ENCODE results near the gene HGS. TPM values are rescaled to one million over a fixed set of nuclear protein-coding genes. Genes with fewer than 3 reads are reported as not detected.
"Not testable (repeated sequence)": the region's sequence is repeated elsewhere in the genome, so short reads cannot be mapped to it uniquely, and the experiment has no call there.

HGS gene
- total and polyA plus RNA-seq, 8 donors, result 39.3 to 174 (median 45.2) TPM

DNA sequence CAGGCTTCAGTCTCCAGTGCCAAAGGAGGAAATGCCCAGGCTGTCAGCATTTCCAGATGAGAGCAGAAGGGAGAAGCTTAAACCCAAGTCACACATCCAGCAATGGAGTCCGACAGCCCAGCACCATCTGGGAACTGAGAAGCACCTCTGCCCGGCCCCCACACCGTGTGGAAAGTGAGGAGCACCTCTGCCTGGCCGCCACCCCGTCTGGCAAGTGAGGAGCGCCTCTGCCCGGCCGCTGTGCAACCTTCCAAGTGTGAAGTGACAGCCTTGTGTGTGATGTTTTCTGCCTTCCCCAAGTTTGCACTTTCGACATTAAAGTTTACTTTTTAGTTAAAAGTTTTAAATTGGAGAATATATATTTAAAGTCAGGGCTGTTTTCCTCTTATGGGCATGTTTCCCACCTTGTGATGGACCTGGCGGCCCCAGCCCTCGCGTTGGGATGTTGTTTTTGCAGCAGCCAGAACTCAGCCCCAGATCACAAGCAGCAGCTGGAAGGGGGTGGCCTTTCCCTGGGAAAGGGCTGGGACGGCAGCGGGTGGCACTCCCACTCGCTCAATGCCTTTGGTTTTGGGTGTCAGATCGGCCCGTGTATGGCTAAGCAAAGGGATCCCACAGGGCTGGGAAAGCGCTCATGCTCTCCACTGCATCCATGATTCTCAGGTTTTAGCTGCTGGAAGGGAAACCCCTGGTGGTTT, 10.1 kb upstream of the HGS start:
- Histone ChIP-seq H3K4me1 (no peaks in the 10 kb centered on the region), H3K27me3 (no peaks in the 10 kb centered on the region), H3K27ac (no peak overlapping the region), H3K4me3 (no peak overlapping the region), H3K36me3 (peaks cover 0 to 16% (median 12%) of the 10 kb centered on the region in 3 donors), H3K9me3 (no peaks in the 10 kb centered on the region)
- DNase-seq, result no peak
- no peak for ATAC-seq
- no peak for FAIRE-seq
- intact Hi-C loops (cut with DNase I), result no loop called here
- WGBS, 2 donors, result 81% methylated on average over 18 of the region's 18 CpGs
- TF ChIP-seq, protein P1, sequence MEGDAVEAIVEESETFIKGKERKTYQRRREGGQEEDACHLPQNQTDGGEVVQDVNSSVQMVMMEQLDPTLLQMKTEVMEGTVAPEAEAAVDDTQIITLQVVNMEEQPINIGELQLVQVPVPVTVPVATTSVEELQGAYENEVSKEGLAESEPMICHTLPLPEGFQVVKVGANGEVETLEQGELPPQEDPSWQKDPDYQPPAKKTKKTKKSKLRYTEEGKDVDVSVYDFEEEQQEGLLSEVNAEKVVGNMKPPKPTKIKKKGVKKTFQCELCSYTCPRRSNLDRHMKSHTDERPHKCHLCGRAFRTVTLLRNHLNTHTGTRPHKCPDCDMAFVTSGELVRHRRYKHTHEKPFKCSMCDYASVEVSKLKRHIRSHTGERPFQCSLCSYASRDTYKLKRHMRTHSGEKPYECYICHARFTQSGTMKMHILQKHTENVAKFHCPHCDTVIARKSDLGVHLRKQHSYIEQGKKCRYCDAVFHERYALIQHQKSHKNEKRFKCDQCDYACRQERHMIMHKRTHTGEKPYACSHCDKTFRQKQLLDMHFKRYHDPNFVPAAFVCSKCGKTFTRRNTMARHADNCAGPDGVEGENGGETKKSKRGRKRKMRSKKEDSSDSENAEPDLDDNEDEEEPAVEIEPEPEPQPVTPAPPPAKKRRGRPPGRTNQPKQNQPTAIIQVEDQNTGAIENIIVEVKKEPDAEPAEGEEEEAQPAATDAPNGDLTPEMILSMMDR (IDR thresholded peaks at IDR 0.05), result no peak

DNA sequence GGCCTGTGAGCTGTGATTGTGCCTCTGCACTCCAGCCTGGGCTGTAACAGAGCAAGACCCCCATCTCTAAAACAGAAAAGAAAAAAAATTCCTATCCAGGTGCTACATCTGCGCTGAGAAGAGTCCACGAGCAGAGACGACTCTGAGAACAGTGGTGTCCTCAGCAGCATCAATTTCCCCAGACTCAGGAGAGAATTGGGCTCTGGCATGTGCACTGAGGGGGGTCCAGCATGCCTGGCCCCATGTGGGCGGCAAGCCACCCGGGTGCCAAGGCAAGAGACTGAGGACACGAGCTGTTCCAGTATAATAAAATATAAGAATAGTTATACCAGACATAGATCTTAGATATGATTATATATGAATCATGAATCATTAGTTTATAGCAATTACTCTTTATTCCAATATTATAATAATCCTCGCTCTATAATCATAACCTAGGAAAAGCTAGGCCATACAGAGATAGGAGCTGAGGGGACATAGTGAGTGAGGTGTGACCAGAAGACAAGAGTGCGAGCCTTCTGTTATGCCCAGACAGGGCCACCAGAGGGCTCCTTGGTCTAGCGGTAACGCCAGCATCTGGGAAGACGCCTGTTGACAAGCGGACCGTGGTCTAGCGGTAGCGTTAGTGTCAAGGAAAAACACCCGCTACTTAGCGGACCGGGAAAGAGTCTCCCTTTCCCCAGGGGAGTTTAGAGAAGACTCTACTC, 8.1 kb upstream of the HGS start:
- H3K27ac ChIP-seq; H3K4me3 ChIP-seq; H3K27me3 ChIP-seq; intact Hi-C loops (cut with DNase I); H3K9me3 ChIP-seq; FAIRE-seq; H3K4me1 ChIP-seq: not testable (repeated sequence)
- peaks cover 0 to 16% (median 12%) of the 10 kb centered on the region in 3 donors for H3K36me3 ChIP-seq
- ATAC-seq (peak in 1 of 4 donors; percentile 45), DNase-seq (peak in 1 of 6 donors; percentile 53)
- TF ChIP-seq, protein P1 (IDR thresholded peaks at IDR 0.05), result peak; percentile 40 to 49 (median 46)
- 32 to 42% methylated on average over 18 of the region's 18 CpGs for WGBS, 2 donors

DNA sequence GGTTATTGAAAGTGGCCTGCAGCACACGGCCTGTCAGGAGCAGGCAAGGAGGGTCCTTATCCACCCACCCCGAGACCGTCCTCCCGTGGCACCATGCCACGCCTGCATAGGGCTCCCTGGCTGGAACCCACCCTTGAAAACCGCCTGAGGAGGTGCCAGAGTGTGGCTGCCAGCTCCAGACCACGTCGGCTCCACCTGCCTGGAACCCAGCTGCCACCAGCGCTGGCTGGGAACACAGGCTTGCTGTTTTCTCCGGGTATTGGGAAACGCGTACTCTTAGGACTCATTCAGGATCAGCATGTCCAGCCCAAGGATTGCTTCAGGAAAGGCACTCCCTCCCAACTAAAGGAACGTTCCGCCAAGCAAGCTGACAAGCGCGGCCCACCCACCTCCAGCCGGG, 6.9 kb upstream of the HGS start:
- DNase-seq, result peak in 1 of 6 donors; percentile 73
- no peak overlapping the region for H3K4me3 ChIP-seq
- TF ChIP-seq, protein P1 (IDR thresholded peaks at IDR 0.05), result no peak
- no peak overlapping the region for H3K27ac ChIP-seq
- WGBS, 2 donors, result 82 to 84% methylated on average over 17 of the region's 17 CpGs
- no peak for FAIRE-seq
- H3K27me3 ChIP-seq, result no peaks in the 10 kb centered on the region
- ATAC-seq, result peak in 2 of 4 donors; percentile 5 to 20
- no peaks in the 10 kb centered on the region for H3K4me1 ChIP-seq
- no peaks in the 10 kb centered on the region for H3K9me3 ChIP-seq
- intact Hi-C loops (cut with DNase I), result no loop called here
- H3K36me3 ChIP-seq, result peaks cover 0 to 12% (median 7%) of the 10 kb centered on the region in 3 donors

DNA sequence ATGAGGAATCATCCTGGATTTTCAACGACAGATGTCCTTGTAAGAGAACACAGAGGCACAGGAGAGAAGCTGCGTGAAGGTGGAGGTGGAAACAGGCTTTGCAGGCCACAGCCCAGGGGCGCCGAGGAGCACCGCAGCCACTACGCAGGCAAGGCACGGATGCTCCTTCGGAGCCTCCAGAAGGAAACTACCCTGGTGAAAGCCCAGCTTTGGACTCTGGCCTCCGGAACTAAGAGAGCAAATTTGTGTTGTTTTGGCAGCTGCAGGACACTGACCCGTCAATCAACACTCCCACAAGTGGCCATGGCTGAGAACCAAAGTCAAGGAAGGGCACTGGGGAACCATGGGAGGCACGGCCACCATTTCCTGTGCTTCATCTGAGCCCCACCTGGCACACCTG, 3.7 kb upstream of the HGS start:
- TF ChIP-seq, protein P1 (IDR thresholded peaks at IDR 0.05), result no peak
- peaks cover 6 to 15% (median 10%) of the 10 kb centered on the region in 3 donors for H3K4me1 ChIP-seq
- no peak for DNase-seq
- H3K9me3 ChIP-seq, result no peaks in the 10 kb centered on the region
- WGBS, 2 donors, result 82 to 89% methylated on average over 11 of the region's 11 CpGs
- no peak for ATAC-seq
- no peaks in the 10 kb centered on the region for H3K36me3 ChIP-seq
- no peaks in the 10 kb centered on the region for H3K27me3 ChIP-seq
- H3K4me3 ChIP-seq, result no peak overlapping the region
- no peak for FAIRE-seq
- intact Hi-C loops (cut with DNase I), result no loop called here
- H3K27ac ChIP-seq, result no peak overlapping the region
